Chondrocyte (in vitro differentiated cells): Measurements from ENCODE around the gene ARHGEF6. TPM values are rescaled to one million over a fixed set of nuclear protein-coding genes. Genes with fewer than 3 reads are reported as not detected.
"Not testable (repeated sequence)": the region's sequence is repeated elsewhere in the genome, so short reads cannot be mapped to it uniquely, and the experiment has no call there.

Experiments used
- DNase-seq: peaks from one replicate; pipeline ENCODE4 v3.0.0; 2021; ENCODE audit warnings: mixed read lengths, low spot score
- H3K27ac Mint-ChIP-seq: one replicate; pipeline ENCODE4 v1.8.0; 2021; ENCODE audit warnings: mild to moderate bottlenecking, moderate library complexity, mixed read lengths; ENCODE audit not compliant: unreplicated experiment
- H3K27me3 Mint-ChIP-seq: 2 replicates; pipeline ENCODE4 v1.8.0; 2021; ENCODE audit warnings: low read depth, mixed read lengths
- H3K36me3 Mint-ChIP-seq: 2 replicates; pipeline ENCODE4 v1.8.0; 2021; ENCODE audit warnings: low read depth, mixed read lengths
- H3K4me1 Mint-ChIP-seq: 2 replicates; pipeline ENCODE4 v1.8.0; 2021; ENCODE audit warnings: low read depth, mild to moderate bottlenecking, mixed read lengths
- H3K4me3 Mint-ChIP-seq: one replicate; pipeline ENCODE4 v1.8.0; 2021; ENCODE audit warnings: mild to moderate bottlenecking, moderate library complexity, mixed read lengths; ENCODE audit not compliant: unreplicated experiment
- H3K9me3 Mint-ChIP-seq: 2 replicates; pipeline ENCODE4 v1.8.0; 2021; ENCODE audit warnings: low read depth, mixed read lengths
- CTCF ChIP-seq: fragments of 200-600 bp; sonication (generic); IDR thresholded peaks from 2 replicates; pipeline ENCODE4 v1.5.0; 2021; ENCODE audit warnings: antibody characterized with exemption, mild to moderate bottlenecking, moderate library complexity
- total RNA-seq: library from RNA; stranded (reverse); gene quantifications from 3 replicates; pipeline ENCODE4 v1.2.1, GENCODE V29; 2021

Gene ARHGEF6
- total RNA-seq, 1 donor from 2014 or later = 12.2 TPM

- H3K4me1 Mint-ChIP-seq = no peaks in the 10 kb centered on the region
- peaks cover 13% of the 10 kb centered on the region for H3K9me3 Mint-ChIP-seq
- no peak for TF ChIP-seq CTCF
- H3K27me3 Mint-ChIP-seq = no peaks in the 10 kb centered on the region
- H3K36me3 Mint-ChIP-seq = peaks cover 4% of the 10 kb centered on the region
- H3K4me3 Mint-ChIP-seq = no peak overlapping the region
- no peak for DNase-seq
- no peak overlapping the region for H3K27ac Mint-ChIP-seq
These were observed 42.4 kb upstream of the ARHGEF6 start for GRCh38 chrX:136823175-136823574.

DNA sequence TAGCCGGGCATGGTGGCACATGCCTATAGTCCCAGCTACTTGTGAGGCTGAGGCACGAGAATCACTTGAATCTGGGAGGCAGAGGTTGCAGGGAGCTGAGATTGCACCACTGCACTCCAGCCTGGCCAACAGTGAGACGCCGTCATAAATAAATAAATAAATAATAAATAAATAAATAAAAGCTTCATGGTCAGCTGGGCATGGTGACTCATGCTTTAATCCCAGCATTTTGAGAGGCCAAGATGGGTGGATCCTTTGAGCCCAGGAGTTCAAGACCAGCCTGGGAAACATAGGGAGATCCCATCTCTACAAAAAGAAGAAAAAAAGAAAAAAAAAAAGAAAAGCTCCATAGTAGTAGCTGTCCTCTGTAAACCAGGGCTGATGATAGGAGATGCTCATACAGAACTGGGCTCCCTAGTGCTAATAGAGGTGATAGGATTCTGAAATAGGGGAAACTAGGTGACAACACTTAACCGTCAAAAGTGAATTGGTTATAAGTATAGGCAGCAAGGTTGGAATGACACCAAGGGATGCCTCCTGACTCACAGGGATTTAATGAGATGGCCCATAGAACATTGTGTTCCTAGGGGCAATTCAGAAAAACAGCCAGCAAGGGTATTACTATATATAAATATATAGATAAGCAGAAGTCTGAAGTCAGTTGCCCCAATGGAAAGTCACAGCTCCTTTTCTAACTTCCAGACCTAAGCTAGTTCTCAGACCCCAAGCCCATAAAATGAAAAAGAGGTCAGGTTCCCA lies 41.8 kb upstream of the ARHGEF6 start:
- no peak for TF ChIP-seq CTCF
- no peak for DNase-seq
- Mint-ChIP-seq H3K4me3 (no peak overlapping the region), H3K9me3 (peaks cover 13% of the 10 kb centered on the region), H3K36me3 (peaks cover 4% of the 10 kb centered on the region), H3K4me1 (no peaks in the 10 kb centered on the region), H3K27me3 (no peaks in the 10 kb centered on the region), H3K27ac (no peak overlapping the region)

GRCh38 chrX:136819756-136820155 lies 39.0 kb upstream of the ARHGEF6 start:
- H3K27me3 Mint-ChIP-seq, H3K4me3 Mint-ChIP-seq, H3K36me3 Mint-ChIP-seq, DNase-seq, H3K4me1 Mint-ChIP-seq, H3K27ac Mint-ChIP-seq: not testable (repeated sequence)
- H3K9me3 Mint-ChIP-seq = peaks cover 22% of the 10 kb centered on the region

- H3K4me3 Mint-ChIP-seq = no peak overlapping the region
- no peak overlapping the region for H3K27ac Mint-ChIP-seq
- TF ChIP-seq CTCF = no peak
- DNase-seq = no peak
- peaks cover 4% of the 10 kb centered on the region for H3K36me3 Mint-ChIP-seq
- H3K4me1 Mint-ChIP-seq = no peaks in the 10 kb centered on the region
- no peaks in the 10 kb centered on the region for H3K27me3 Mint-ChIP-seq
- peaks cover 22% of the 10 kb centered on the region for H3K9me3 Mint-ChIP-seq
These were observed 38.4 kb upstream of the ARHGEF6 start for GRCh38 chrX:136819031-136819703.

- Mint-ChIP-seq H3K4me1 (no peaks in the 10 kb centered on the region), H3K9me3 (peaks cover 20% of the 10 kb centered on the region)
- no peak for DNase-seq
These were observed 36.2 kb upstream of the ARHGEF6 start for GRCh38 chrX:136816975-136817374.

More at GRCh38 chrX:136816975-136817374, 36.2 kb upstream of the ARHGEF6 start:
- no peaks in the 10 kb centered on the region for H3K27me3 Mint-ChIP-seq
- no peak for TF ChIP-seq CTCF
- no peak overlapping the region for H3K27ac Mint-ChIP-seq
- H3K4me3 Mint-ChIP-seq = no peak overlapping the region
- H3K36me3 Mint-ChIP-seq = peaks cover 4% of the 10 kb centered on the region
